Stimulated activated CD4-positive, alpha-beta T cell treated with anti-CD3 and anti-CD28 coated beads, Interleukin-12 subunit alpha, Interleukin-12 subunit beta, amount 100 ng/mL, for 48 hours (primary cell): ENCODE results near the gene MKRN2OS.
"Not testable (repeated sequence)": the region's sequence is repeated elsewhere in the genome, so short reads cannot be mapped to it uniquely, and the experiment has no call there.

ENCODE experiments used
- DNase-seq, 3 donors: peaks; one replicate each; pipeline ENCODE4 v3.0.0-alpha.2; 2020; ENCODE audit warnings: low read depth in 2 of 3, low spot score in 1 of 3

The MKRN2OS gene

GRCh38 chr3:12561397-12561796 is 16.1 kb upstream of the MKRN2OS start:
- DNase-seq, result no peak

- peak in 1 of 3 donors; percentile 23 for DNase-seq
Measured at GRCh38 chr3:12560505-12561190, 15.3 kb upstream of the MKRN2OS start.

- DNase-seq, result no peak
Measured at GRCh38 chr3:12559520-12559919, 14.2 kb upstream of the MKRN2OS start.

- no peak for DNase-seq
Measured at GRCh38 chr3:12558706-12559105, 13.4 kb upstream of the MKRN2OS start.

- DNase-seq, result no peak
Measured at GRCh38 chr3:12557473-12558100, 12.3 kb upstream of the MKRN2OS start.

- peak; percentile 79 to 83 (median 80) for DNase-seq
Measured at GRCh38 chr3:12556690-12557472, 11.6 kb upstream of the MKRN2OS start, which contains the start of gene MKRN2. Gene MKRN2 (plus strand): TSS chr3:12557087. CDS start chr3:12557151, 64 bp downstream.

GRCh38 chr3:12556314-12556689 is 11.0 kb upstream of the MKRN2OS start:
- DNase-seq, result peak in 1 of 3 donors; percentile 11

GRCh38 chr3:12553921-12554391 is 8.7 kb upstream of the MKRN2OS start:
- peak in 1 of 3 donors; percentile 2 for DNase-seq

GRCh38 chr3:12549971-12550760 is 4.9 kb upstream of the MKRN2OS start:
- no peak for DNase-seq

- no peak for DNase-seq
Measured at GRCh38 chr3:12544652-12545472, 437 bp downstream of the MKRN2OS start.

- DNase-seq, result not testable (repeated sequence)
Measured at GRCh38 chr3:12543497-12543896, 1.8 kb downstream of the MKRN2OS start.

- no peak for DNase-seq
Measured at GRCh38 chr3:12541625-12542024, 3.7 kb downstream of the MKRN2OS start.

GRCh38 chr3:12536423-12536822 is 8.9 kb downstream of the MKRN2OS start:
- DNase-seq, result no peak

- no peak for DNase-seq
Measured at GRCh38 chr3:12532182-12532581, 13.1 kb downstream of the MKRN2OS start.

GRCh38 chr3:12527757-12528143 is 17.5 kb downstream of the MKRN2OS start:
- no peak for DNase-seq

- DNase-seq, result no peak
Measured at GRCh38 chr3:12522721-12523120, 22.6 kb downstream of the MKRN2OS start.

- no peak for DNase-seq
Measured at GRCh38 chr3:12521010-12521409, 24.3 kb downstream of the MKRN2OS start.

- DNase-seq, result no peak
Measured at GRCh38 chr3:12518261-12519028, 26.9 kb downstream of the MKRN2OS start.

GRCh38 chr3:12516873-12517272 is 28.4 kb downstream of the MKRN2OS start:
- no peak for DNase-seq
